HEK293 (cell line): ENCODE data around the gene HRC.

Experiments used
- CTCF ChIA-PET: fragments of 350-600 bp; formaldehyde crosslinking; extraction: SDS; loops from one replicate; lab custom pipeline; 2021; ENCODE audit warnings: antibody characterized with exemption; lab: Yijun Ruan, JAX
- POLR2A ChIA-PET: fragments of 300-600 bp; formaldehyde crosslinking; extraction: SDS; loops from one replicate; lab custom pipeline; 2020; ENCODE audit warnings: antibody characterized with exemption, inconsistent platforms; lab: Yijun Ruan, JAX
- H3K27ac ChIP-seq: fragments of 200-500 bp; sonication (Bioruptor generic); 2 replicates; pipeline ENCODE4 v1.5.1; 2014; ENCODE audit warnings: low read depth, low read length, control low read depth, inconsistent platforms; ENCODE audit errors: extremely low read depth
- H3K36me3 ChIP-seq, 2 experiments: fragments of 200-500 bp in 1 of 2; sonication (Bioruptor generic) in 1 of 2; 1 replicate in 1 of 2; 2 replicates in 1 of 2; pipeline ENCODE4 v1.5.1; 2014 to 2017; ENCODE audit warnings: inconsistent platforms in 2 of 2, low read length in 2 of 2; ENCODE audit not compliant: control insufficient read depth in 2 of 2, insufficient read depth in 1 of 2
- H3K4me1 ChIP-seq: fragments of 200-500 bp; sonication (Bioruptor generic); 2 replicates; pipeline ENCODE4 v1.5.1; 2014; ENCODE audit warnings: mild to moderate bottlenecking, low read length, inconsistent platforms; ENCODE audit not compliant: control insufficient read depth, insufficient read depth
- H3K4me3 ChIP-seq: 2 replicates; pipeline ENCODE4 v1.5.1; 2011; ENCODE audit warnings: low read depth, mild to moderate bottlenecking, control low read depth, low read length, moderate library complexity
- H3K9me3 ChIP-seq: fragments of 200-500 bp; sonication (Bioruptor generic); 2 replicates; pipeline ENCODE4 v1.5.1; 2014; ENCODE audit warnings: low read depth, low read length, inconsistent platforms; ENCODE audit not compliant: control insufficient read depth, insufficient read depth
- PATZ1 ChIP-seq: fragments of 450-650 bp; formaldehyde crosslinking; IDR thresholded peaks from 2 replicates; pipeline ENCODE4 v1.5.1; 2016; ENCODE audit warnings: missing biosample characterization, missing genetic modification characterization
- PRDM1 ChIP-seq: fragments of 450-650 bp; formaldehyde crosslinking; IDR thresholded peaks from 2 replicates; pipeline ENCODE4; 2016; ENCODE audit warnings: missing biosample characterization, missing genetic modification characterization
- ZFHX2 ChIP-seq: fragments of 450-650 bp; formaldehyde crosslinking; conservative IDR thresholded peaks from 2 replicates; pipeline ENCODE4 v1.5.1; 2016; ENCODE audit warnings: missing biosample characterization, missing genetic modification characterization
- ZNF112 ChIP-seq: fragments of 450-650 bp; formaldehyde crosslinking; IDR thresholded peaks from 2 replicates; pipeline ENCODE4 v1.5.0; 2017; ENCODE audit warnings: missing biosample characterization, missing genetic modification characterization
- ZNF292 ChIP-seq: fragments of 450-650 bp; formaldehyde crosslinking; IDR thresholded peaks from 2 replicates; pipeline ENCODE4 v1.5.1; 2016; ENCODE audit warnings: low read depth, missing biosample characterization, missing genetic modification characterization, borderline replicate concordance
- ZNF423 ChIP-seq: fragments of 450-650 bp; formaldehyde crosslinking; IDR thresholded peaks from 2 replicates; pipeline ENCODE4 v1.5.1; 2016; ENCODE audit warnings: missing biosample characterization, missing genetic modification characterization
- ZNF514 ChIP-seq: fragments of 450-650 bp; formaldehyde crosslinking; IDR thresholded peaks from 2 replicates; pipeline ENCODE4 v1.5.1; 2016; ENCODE audit warnings: missing biosample characterization, missing genetic modification characterization
- ZNF529 ChIP-seq: fragments of 450-650 bp; formaldehyde crosslinking; IDR thresholded peaks from 2 replicates; pipeline ENCODE4 v1.5.1; 2017; ENCODE audit warnings: missing genetic modification characterization, missing biosample characterization; ENCODE audit not compliant: insufficient replicate concordance
- ZNF600 ChIP-seq: fragments of 450-650 bp; formaldehyde crosslinking; IDR thresholded peaks from 2 replicates; pipeline ENCODE4 v1.5.1; 2016; ENCODE audit warnings: missing biosample characterization, missing genetic modification characterization
- ZNF654 ChIP-seq: fragments of 450-650 bp; formaldehyde crosslinking; IDR thresholded peaks from 2 replicates; pipeline ENCODE4 v1.5.1; 2016; ENCODE audit warnings: low read depth, missing biosample characterization, missing genetic modification characterization
- ZNF704 ChIP-seq: fragments of 450-650 bp; formaldehyde crosslinking; IDR thresholded peaks from 2 replicates; pipeline ENCODE4 v1.5.1; 2016; ENCODE audit warnings: missing biosample characterization, missing genetic modification characterization
- ZNF76 ChIP-seq: fragments of 450-650 bp; formaldehyde crosslinking; IDR thresholded peaks from 2 replicates; pipeline ENCODE4; 2016; ENCODE audit warnings: low read depth, missing biosample characterization, missing genetic modification characterization, borderline replicate concordance
- ZNF768 ChIP-seq: fragments of 450-650 bp; formaldehyde crosslinking; IDR thresholded peaks from 2 replicates; pipeline ENCODE4 v1.5.1; 2018; ENCODE audit warnings: missing biosample characterization, mild to moderate bottlenecking, missing genetic modification characterization
- ZNF837 ChIP-seq: fragments of 450-650 bp; formaldehyde crosslinking; IDR thresholded peaks from 2 replicates; pipeline ENCODE4 v1.5.1; 2016; ENCODE audit warnings: missing biosample characterization, missing genetic modification characterization

The HRC gene

GRCh38 chr19:49165865-49166301 is 10.7 kb upstream of the HRC start (continued):
- no peak for TF ChIP-seq ZNF76 (tag by site-specific recombination)

- Histone ChIP-seq H3K27ac (no peak overlapping the region), H3K36me3 (no peaks in the 10 kb centered on the region), H3K4me1 (no peaks in the 10 kb centered on the region), H3K4me3 (no peak overlapping the region), H3K9me3 (no peaks in the 10 kb centered on the region)
- CTCF ChIA-PET: interaction anchor here (0.7 to 2.8 kb wide), 5 partner anchors 19 to 395 kb away, joined by 3 to 14 read pairs (median 4); no protein-coding TSS in a partner anchor
- POLR2A ChIA-PET: no interaction called here
- TF ChIP-seq ZFHX2 (tag by site-specific recombination) (no peak), PRDM1 (tag by site-specific recombination) (peak; percentile 82), ZNF768 (tag by site-specific recombination) (peak; percentile 74; the same call in 1 of the 2 replicates), ZNF654 (tag by site-specific recombination) (no peak), ZNF837 (tag by site-specific recombination) (no peak), ZNF704 (tag by site-specific recombination) (no peak), ZNF514 (tag by site-specific recombination) (no peak)
These were observed 10.0 kb upstream of the HRC start for GRCh38 chr19:49165111-49165750.

GRCh38 chr19:49161987-49162386 is 6.8 kb upstream of the HRC start:
- TF ChIP-seq PATZ1 (tag by site-specific recombination) (no peak), ZNF529 (tag by site-specific recombination) (no peak), ZNF423 (tag by site-specific recombination) (no peak), ZNF112 (tag by site-specific recombination) (no peak), ZNF704 (tag by site-specific recombination) (no peak), ZNF600 (tag by site-specific recombination) (no peak), ZNF292 (tag by site-specific recombination) (no peak)
- H3K4me3 ChIP-seq: no peak overlapping the region
- no peak overlapping the region for H3K27ac ChIP-seq
- H3K36me3 ChIP-seq: no peaks in the 10 kb centered on the region
- POLR2A ChIA-PET: interaction anchor here (1.2 kb wide), 1 partner anchor 11 kb away, joined by 3 read pairs; no protein-coding TSS in a partner anchor
- peaks cover 7% of the 10 kb centered on the region for H3K4me1 ChIP-seq
- H3K9me3 ChIP-seq: no peaks in the 10 kb centered on the region
- CTCF ChIA-PET: interaction anchor here (0.6 to 2.1 kb wide), 7 partner anchors 13 to 319 kb away, joined by 3 to 8 read pairs (median 4); partner anchors contain the start of gene RUVBL2
